GM13976 (cell line): ENCODE measurements around the gene CD200.

Experiments used
- DNase-seq: peaks from one replicate; pipeline ENCODE4 v3.0.0; 2012; ENCODE audit warnings: low spot score
- CTCF ChIP-seq: IDR thresholded peaks from 2 replicates; pipeline ENCODE4 v1.5.1; 2012; ENCODE audit warnings: borderline replicate concordance, mild to moderate bottlenecking; ENCODE audit not compliant: insufficient read depth; ENCODE audit errors: extremely low read depth, missing control alignments, control extremely low read depth
- in situ Hi-C: fragments of 300-500 bp; cut with MboI; formaldehyde crosslinking; loops from one replicate; pipeline ENCODE4 v1.12.0; 2022; ENCODE audit warnings: low sequenced_read_pairs, mixed read lengths, inconsistent platforms; ENCODE audit not compliant: unreplicated experiment

CD200 gene

GRCh38 chr3:112357930-112358780, 25.2 kb downstream of the CD200 start:
- no peak for TF ChIP-seq CTCF
- DNase-seq = peak; percentile 30
- in situ Hi-C loops = no loop called here

- DNase-seq = no peak
- in situ Hi-C loops = no loop called here
- TF ChIP-seq CTCF = no peak
Observed at GRCh38 chr3:112360561-112360960, 27.6 kb downstream of the CD200 start.

GRCh38 chr3:112362221-112362620, 29.3 kb downstream of the CD200 start:
- no peak for DNase-seq
- no peak for TF ChIP-seq CTCF
- in situ Hi-C loops = no loop called here

GRCh38 chr3:112364291-112364690, 31.3 kb downstream of the CD200 start:
- TF ChIP-seq CTCF = no peak
- DNase-seq = peak; percentile 32
- in situ Hi-C loops = no loop called here

GRCh38 chr3:112365035-112365434, 32.1 kb downstream of the CD200 start:
- no peak for TF ChIP-seq CTCF
- DNase-seq = no peak
- in situ Hi-C loops = no loop called here

- in situ Hi-C loops = no loop called here
- no peak for TF ChIP-seq CTCF
- DNase-seq = no peak
Observed at GRCh38 chr3:112365636-112366035, 32.7 kb downstream of the CD200 start.
